ENCODE results near the gene KLF13. TPM values are rescaled to one million over a fixed set of nuclear protein-coding genes. Genes with fewer than 3 reads are reported as not detected.

The KLF13 gene
- total RNA-seq, 2 donors from 2014 or later = 18.7 to 18.9 TPM

DNA sequence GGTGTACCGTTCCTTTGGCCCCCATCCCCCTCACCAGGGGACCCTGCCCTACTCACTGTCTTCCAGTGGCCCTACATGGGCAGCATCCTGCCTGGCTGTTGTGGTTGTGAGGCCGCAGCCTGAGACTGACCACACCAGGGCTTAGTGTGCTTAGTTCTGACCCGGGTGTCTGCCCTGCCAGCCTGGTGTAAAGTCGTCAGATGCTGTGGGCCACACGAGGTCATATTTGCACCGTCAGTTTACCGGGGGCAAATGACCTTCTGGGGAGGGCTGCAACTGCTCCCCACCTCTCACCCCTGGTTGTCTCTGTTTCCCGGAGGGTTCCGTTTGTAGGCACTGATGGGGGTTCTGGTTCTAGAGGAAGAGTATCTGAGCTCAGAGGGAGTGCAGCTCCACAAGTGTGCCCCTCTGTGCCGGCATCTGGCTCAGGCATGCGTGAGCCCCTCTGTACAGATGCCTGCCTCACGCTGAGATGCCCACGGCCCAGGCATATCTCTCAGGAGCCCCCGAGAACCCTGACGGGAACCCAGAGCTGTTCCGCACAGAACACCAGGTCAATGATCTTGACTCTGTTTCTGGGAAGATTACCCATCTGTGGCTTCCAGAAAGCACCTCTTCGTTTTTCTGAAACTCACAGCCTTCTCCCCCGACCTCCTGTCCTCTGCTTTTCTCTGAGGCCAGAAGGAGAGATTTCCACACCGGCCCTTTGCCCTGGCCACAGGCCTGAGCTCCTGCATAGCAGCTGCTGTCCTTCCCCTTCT lies 19.2 kb downstream of the KLF13 start:
- no peaks in the 10 kb centered on the region for H3K27me3 Mint-ChIP-seq (ENCODE audit: insufficient read depth)
- H3K27ac ChIP-seq (ENCODE audit: low read depth, low read length) = no peak overlapping the region
- DNase-seq = no peak
- H3K36me3 ChIP-seq (ENCODE audit: control insufficient read depth, insufficient read depth, low read length) = no peaks in the 10 kb centered on the region
- no peak overlapping the region for H3K9ac ChIP-seq (ENCODE audit: extremely low read depth, low read length, poor library complexity, severe bottlenecking)
- H3K9me3 ChIP-seq (ENCODE audit: control insufficient read depth, low read length) = no peaks in the 10 kb centered on the region
- H3K27me3 ChIP-seq (ENCODE audit: control insufficient read depth, insufficient read depth, low read length, poor library complexity, severe bottlenecking) = no peaks in the 10 kb centered on the region
- WGBS, 2 experiments (ENCODE audit: insufficient coverage in 1 of 2, insufficient read length in 1 of 2) = 90 to 92% methylated on average over 9 to 19 of the region's 19 CpGs
- H3K4me3 ChIP-seq (ENCODE audit: low read length) = no peak overlapping the region
- H3K4me1 ChIP-seq (ENCODE audit: control insufficient read depth, insufficient read depth, low read length) = no peaks in the 10 kb centered on the region
- peaks cover 3% of the 10 kb centered on the region for H3K4me1 Mint-ChIP-seq
- H3K36me3 Mint-ChIP-seq (ENCODE audit: low read depth) = no peaks in the 10 kb centered on the region
- no peak for TF ChIP-seq CTCF (conservative IDR thresholded peaks at IDR 0.05)
- H3K27ac Mint-ChIP-seq = no peak overlapping the region
- no peak overlapping the region for H3K4me3 Mint-ChIP-seq
- H3K9me3 Mint-ChIP-seq = no peaks in the 10 kb centered on the region

- 90 to 91% methylated on average over 3 to 14 of the region's 14 CpGs for WGBS, 2 experiments (ENCODE audit: insufficient coverage in 1 of 2, insufficient read length in 1 of 2)
- TF ChIP-seq CTCF (conservative IDR thresholded peaks at IDR 0.05) = no peak
- peaks cover 3% of the 10 kb centered on the region for H3K4me1 Mint-ChIP-seq
- Histone ChIP-seq H3K4me1 (ENCODE audit: control insufficient read depth, insufficient read depth, low read length) (no peaks in the 10 kb centered on the region), H3K9ac (ENCODE audit: extremely low read depth, low read length, poor library complexity, severe bottlenecking) (no peak overlapping the region), H3K36me3 (ENCODE audit: control insufficient read depth, insufficient read depth, low read length) (no peaks in the 10 kb centered on the region), H3K9me3 (ENCODE audit: control insufficient read depth, low read length) (no peaks in the 10 kb centered on the region), H3K27me3 (ENCODE audit: control insufficient read depth, insufficient read depth, low read length, poor library complexity, severe bottlenecking) (no peaks in the 10 kb centered on the region), H3K4me3 (ENCODE audit: low read length) (no peak overlapping the region), H3K27ac (ENCODE audit: low read depth, low read length) (no peak overlapping the region)
- no peaks in the 10 kb centered on the region for H3K27me3 Mint-ChIP-seq (ENCODE audit: insufficient read depth)
- peak overlapping the region; percentile 39 for H3K27ac Mint-ChIP-seq
- H3K36me3 Mint-ChIP-seq (ENCODE audit: low read depth) = no peaks in the 10 kb centered on the region
- no peak for DNase-seq
- H3K4me3 Mint-ChIP-seq = no peak overlapping the region
- no peaks in the 10 kb centered on the region for H3K9me3 Mint-ChIP-seq
These were observed 19.9 kb downstream of the KLF13 start for GRCh38 chr15:31346367-31347066.

GRCh38 chr15:31347067-31347975 lies 20.7 kb downstream of the KLF13 start:
- H3K4me1 Mint-ChIP-seq = peaks cover 5% of the 10 kb centered on the region
- H3K4me1 ChIP-seq (ENCODE audit: control insufficient read depth, insufficient read depth, low read length) = no peaks in the 10 kb centered on the region
- no peaks in the 10 kb centered on the region for H3K27me3 Mint-ChIP-seq (ENCODE audit: insufficient read depth)
- WGBS, 2 experiments (ENCODE audit: insufficient coverage in 1 of 2, insufficient read length in 1 of 2) = 83 to 92% methylated on average over 10 to 14 of the region's 14 CpGs
- no peaks in the 10 kb centered on the region for H3K9me3 ChIP-seq (ENCODE audit: control insufficient read depth, low read length)
- no peaks in the 10 kb centered on the region for H3K36me3 ChIP-seq (ENCODE audit: control insufficient read depth, insufficient read depth, low read length)
- no peaks in the 10 kb centered on the region for H3K9me3 Mint-ChIP-seq
- H3K27ac Mint-ChIP-seq = peak overlapping the region; percentile 39
- H3K4me3 ChIP-seq (ENCODE audit: low read length) = no peak overlapping the region
- no peaks in the 10 kb centered on the region for H3K27me3 ChIP-seq (ENCODE audit: control insufficient read depth, insufficient read depth, low read length, poor library complexity, severe bottlenecking)
- no peaks in the 10 kb centered on the region for H3K36me3 Mint-ChIP-seq (ENCODE audit: low read depth)
- H3K27ac ChIP-seq (ENCODE audit: low read depth, low read length) = no peak overlapping the region
- no peak overlapping the region for H3K9ac ChIP-seq (ENCODE audit: extremely low read depth, low read length, poor library complexity, severe bottlenecking)
- no peak for TF ChIP-seq CTCF (conservative IDR thresholded peaks at IDR 0.05)
- DNase-seq = no peak
- no peak overlapping the region for H3K4me3 Mint-ChIP-seq
